NCI-H510A (cell line): ENCODE measurements around the gene KRT33A.

Experiments used
- DNase-seq: peaks from one replicate; lab custom pipeline; 2025; lab: John Stamatoyannopoulos, UW

The KRT33A gene

DNA sequence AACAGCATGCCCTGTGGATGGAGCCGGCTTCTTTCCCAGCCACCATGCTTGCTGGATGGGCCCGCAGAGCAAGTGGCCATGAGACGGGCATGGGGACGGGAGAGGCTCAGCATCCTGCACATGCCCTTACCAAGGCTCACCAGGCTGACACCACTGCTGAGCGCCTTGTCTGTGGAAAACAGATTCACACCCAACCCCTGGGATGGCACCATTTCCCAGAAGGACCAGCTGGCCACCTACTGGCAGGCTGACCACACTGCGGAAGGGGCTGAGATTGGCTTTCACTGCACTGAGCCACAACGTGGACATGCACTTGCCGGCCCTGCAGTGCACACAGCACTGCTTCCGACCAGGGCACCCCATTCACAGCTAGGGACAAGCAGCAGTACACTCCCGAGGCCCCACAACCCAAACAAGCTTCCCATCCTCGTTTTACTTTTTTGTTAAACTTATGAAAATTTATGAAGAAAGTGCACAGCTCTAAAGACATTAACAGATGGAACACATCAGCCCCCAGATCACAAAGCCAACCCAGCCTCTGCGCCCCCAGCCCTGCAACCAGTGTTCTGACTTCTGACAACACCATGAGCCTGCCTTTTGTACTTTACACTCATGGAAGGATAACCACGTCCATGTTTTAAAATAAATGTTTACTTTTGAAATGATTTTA, 21.2 kb downstream of the KRT33A start:
- DNase-seq = no peak

DNA sequence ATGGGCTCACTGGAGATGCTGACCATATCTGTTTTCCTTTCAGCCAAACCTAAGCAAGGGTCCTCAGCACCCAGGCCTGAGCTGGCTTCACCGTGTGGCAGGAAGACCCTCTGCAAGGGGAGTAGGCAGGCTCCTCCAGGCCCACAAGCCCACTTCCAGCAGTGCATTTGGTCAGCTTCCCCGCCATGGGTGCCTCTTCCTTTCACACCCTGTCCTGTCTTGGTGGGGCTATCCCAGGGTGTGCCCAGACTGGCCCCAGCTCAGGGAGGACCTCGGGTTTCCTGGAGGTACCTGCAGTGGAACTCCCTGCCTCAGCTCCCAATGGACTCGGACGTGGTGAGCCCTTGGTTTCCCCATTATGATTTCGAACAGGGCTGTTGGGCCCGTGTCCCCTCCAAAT, 22.4 kb downstream of the KRT33A start:
- no peak for DNase-seq

DNA sequence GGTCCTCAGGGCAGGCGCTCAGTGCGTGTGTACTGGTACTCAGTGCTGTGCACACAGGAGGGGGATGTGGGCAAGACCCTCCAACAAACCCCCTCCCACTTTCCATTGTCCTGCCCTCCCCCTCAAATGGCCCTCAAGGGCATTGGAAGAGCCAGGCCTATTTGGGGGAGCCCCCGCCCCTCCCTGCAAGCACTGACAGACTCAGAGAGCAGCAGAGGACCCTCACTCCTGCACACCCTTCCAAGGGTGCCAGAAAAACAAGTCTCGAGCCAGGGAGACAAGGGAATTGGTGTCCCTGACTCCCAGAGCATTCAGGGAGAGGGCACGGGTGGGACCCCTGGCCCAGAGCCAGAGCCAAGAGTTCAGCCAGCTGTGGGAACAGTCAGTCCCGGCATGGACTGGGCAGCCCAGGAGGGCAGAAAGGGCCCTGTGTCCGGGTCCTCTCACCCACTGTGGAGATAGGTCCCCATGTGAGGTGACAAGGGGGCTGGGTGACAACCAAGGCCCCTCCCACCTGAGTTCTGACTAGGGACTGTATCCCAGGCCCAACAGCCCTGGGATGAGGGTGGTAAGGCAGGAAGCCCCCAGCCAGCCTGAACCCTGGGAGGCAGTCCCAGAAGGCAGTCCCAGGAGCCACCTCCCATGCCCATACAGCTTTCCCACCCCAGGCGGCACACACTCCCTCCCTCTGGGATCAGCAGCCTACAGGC, 23.1 kb downstream of the KRT33A start:
- DNase-seq = no peak

DNA sequence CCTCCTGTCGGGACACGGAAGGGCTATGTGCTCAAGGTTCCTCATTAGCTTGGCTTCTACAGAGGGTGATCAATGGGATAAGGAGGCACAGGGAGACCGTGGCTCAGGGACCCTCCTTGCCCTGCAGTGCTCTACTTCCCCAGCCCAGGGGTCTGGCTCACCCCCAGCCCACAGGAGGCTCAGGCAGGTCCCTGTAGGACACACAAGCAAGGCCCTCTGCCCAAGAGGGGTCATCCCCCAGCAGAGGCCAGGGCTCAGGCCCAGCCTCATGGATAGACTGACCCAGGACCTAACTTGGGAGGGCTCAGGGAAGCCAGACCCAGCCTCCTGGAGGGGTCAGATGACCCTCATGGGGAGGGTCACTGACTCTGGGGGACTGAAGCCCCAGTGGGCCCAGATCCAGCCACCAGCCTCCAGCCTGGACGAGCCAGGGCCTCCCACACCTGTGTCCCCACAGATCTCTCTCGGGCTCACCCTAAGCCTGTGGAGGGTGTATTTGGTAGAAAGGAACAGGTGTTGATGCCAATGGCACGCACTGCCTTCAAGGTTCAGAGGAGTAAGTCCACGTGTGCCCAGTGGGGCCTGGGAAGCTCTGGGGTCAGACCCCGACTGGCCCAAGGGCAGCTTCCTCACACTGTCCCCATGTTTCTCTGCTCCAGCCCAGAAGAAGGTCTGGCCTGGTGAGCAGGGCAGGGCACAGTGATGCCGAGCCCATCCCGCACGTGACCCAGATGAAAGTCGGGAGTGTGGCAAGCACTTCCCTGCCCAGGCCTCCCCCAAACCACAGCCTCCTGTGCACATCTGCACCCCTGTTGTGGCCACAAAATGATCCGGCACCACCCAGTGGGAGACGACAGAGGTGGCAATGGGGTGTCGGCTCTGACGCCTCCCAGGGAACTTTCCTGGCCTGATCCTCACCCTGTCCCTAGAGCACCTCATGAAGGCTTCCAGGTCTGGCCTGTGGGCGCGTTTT, 24.2 kb downstream of the KRT33A start:
- DNase-seq = no peak

DNA sequence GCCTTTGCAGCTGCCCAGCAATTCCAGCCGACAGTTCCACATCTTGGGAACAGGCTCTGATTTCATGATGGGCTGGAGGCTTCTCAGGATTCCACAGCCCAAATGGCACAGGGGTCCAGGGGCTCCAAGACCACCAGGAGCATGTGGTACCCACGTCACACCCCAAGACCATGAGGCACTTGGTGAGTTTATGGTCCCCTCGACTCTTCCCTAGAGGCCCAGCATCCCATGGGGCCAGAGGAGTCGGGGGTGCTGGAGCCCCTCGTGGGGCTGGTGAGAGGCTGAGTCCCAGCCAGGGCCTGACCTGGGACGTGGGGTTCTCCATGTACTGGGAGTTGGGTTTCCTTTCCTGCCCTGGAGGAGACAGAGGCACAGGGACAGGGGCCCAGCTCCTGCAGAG, 25.0 kb downstream of the KRT33A start:
- no peak for DNase-seq

DNA sequence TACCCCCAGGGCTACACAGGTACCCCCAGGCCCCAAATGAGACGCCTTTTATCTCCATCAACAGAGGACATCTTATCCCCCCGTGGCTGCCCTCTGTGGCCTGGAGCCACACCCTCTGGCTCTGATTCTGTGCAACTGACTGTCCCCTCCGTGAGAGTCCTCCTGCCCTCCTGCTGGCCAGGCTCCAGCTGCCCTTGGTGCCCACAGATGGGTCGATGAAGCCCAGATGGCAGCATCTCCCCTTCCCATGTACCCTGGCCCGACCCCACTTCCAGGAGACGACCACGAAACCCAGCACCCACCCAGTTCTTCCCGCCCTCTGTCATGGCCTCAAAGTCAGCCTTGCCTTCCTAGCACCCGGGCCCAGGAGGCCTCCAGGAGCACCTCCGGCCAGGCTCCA, 25.5 kb downstream of the KRT33A start:
- DNase-seq = no peak

DNA sequence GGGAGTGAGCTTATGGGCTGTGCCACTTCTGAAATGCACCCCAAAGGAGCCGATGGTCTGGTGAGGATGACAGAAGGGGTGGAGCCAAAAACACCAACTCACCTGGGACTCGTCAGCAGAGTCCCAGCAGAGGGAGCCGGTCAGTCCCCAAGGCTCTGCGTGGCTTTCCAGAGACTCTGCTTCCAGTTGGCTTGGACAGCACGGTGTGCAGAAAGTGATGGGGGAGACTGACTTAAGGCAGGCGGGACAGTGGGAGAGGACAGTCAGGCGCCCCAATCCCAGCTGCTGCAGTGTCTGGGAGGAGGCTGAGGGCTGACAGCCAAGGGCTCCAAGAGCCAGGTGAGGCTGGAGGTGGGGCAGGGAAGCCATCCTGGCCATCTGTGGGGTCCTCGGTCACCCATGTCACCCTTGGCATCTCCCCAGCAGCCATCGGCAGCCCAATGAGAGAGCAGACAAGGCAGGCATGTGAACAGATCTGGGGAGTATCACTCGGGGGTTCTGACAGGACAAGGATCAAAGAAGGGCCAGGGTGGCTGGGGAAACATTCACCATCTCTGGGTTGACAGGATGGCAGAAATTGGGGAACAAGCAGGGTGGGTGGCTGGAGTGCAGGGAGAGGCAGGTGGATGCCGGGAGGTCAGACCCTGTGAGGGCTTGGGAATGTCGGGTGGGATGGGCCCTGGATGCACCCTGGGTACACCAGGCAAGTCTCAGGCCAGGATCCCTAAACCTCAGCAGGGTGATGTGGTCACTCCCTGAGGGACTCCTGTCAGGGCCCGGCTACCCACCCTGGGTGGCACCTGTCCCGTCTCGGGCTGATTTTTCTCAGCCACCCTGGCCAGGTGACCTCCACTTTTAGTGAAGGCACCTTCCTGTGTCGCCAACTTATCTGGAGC, 26.2 kb downstream of the KRT33A start:
- DNase-seq = peak; percentile 24

DNA sequence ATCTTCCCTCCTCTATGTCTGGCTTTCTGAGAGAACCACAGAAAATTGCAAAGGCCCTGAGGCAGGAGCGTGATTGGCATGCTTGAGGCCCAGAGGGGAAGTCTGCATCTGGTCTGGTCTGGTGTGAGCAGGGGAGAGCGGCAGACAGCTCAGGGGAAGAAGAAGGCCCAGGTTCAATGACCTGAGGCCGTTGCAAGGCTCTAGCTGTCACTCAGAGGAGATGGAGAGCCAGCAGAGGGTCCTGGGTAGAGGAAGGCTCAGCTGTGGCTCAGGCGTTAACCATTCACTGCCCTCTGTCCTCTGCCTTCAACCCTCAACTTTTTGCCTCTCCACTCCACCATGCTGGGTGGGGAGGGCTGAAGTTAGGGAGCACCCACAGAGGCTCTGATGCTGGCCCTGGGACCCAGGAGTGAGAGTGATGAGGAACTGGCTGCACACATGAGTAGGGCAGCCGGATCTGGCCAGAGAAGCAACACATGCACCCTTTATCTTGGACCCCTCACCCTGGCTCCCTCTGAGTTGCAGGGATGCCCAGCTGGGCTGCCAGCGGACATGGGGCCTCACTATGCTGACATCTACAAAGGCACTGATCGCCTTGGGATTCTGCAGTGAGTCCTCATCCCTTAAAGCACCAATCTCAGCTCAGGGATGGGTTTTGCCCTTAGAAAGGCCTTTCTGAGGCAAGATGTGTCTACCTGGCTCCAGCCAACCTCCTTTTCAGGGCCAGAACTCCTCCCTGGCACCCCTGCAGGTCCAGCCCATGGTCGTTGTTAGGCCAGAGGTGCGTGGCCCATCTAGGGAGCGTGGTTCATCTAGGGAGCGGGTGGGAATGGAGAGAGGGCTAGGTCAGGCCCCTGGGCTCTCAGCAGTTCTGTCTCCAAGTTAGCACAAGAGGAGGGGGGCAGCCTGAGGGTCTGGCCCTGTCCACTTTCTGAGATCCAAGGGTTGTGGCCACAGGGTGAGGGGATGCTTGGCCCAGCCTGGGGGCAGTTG, 27.4 kb downstream of the KRT33A start:
- DNase-seq = no peak

DNA sequence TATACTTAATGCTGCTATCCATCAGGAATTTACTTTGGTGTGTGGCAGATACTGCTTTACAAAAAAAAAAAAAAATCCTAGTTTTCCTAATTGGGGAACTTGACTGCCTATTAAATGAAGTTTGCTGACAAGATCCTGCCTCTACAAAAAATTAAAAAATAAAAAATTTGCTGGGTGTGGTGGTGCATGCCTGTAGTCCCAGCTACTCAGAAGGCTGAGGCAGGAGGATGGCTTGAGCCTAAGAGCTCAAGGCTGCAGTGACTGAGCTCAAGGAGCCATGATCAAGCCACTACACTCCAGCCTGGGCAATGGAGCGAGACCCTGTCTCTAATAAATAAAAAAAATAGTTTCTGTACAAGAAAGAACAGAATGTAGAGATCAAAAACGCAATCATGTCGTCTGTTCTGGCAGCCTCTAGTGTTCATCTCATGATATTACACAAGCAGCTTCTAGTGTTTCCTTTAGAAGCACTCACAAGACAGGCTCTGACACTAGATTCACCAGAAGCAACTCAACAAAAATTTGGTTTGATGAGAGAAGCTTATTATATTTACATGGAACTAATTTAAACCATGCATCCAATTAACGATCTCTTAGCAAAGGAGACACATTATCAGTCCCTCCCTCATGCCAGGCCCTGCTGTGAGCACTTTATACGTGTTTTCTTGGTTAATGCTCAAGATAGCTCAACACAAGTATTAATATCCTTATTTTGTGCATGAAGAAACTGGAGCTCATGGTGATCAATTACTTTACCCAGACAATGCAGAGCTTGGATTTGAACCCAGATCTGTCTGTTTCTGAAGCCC, 28.3 kb downstream of the KRT33A start:
- DNase-seq = no peak

DNA sequence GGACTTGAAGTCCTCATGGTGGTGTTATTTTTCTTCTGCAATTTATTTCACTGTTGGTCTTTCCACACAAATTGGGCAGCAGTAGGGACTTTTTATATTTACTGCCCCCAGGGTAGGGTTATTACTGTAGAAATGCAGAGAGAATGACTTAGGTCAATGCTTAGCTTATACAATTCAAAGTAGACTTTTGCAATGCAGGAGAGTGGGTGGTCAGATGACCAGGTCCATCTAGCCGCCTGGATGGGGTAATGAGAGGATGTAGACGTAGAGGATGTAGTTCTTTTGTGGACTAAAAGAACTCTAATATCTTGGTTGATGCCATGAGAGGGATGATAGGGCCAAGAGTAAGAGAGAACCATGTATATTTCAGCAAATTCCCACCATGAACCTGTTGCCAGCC, 32.4 kb downstream of the KRT33A start:
- DNase-seq = no peak

DNA sequence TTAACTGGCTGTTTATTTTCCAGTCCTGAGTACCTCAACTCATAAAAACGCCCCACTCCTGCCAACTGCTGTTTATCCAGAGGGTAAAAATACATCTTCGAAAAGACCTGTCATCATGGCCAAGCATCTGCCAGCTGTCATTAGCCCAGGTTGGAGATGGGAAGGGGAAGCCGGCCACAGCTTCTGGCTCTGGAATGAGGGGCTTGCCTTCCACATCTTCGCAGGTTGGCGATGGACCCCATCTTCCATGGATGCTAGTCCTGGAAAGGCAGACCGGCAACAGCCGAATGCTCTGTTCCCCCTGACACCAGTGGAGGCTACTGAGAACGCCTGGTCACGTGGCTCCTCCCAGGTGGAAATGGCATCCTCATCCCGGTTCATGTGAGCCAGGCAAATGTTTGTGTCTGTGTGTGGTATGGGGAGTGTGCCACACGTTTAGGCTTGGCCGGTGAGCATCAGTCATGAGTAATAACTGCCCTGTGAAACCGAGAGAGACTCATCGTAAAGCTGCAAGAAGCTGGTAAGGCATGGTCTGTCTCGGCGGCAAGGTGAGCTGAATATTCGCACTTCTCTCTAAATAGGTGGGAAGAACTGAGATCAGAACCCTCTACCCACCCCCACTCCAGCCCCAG, 34.7 kb downstream of the KRT33A start:
- no peak for DNase-seq

DNA sequence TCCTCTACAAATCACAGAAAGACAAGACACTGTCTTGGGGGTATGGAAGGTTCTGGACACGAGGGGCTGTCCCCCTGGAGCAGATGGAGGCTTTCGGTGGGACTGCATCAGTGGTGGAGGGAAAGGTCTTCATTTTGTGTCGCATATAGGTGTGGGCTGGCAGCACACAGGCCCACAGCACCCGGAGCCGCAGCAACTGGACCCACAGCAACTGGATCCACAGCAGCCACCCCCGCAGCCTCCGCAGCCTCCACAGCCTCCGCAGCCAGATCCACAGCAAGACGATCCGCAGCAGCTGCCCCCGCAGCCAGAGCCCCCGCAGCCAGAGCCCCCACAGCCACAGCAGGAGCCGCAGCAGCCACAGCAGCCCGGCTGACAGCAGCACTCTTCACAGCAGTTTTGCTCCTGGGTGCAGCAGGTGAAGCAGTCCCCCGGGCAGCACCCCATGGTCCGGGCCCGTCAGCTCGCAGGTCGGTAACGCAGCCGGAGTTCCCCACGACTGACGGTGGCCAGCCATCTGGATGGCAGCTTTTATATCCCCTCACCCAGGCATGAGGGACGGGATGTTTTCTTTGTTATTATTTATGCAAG, 35.3 kb downstream of the KRT33A start, which contains the start of gene KRTAP17-1:
TSS of gene KRTAP17-1 (minus strand) at position 507 of the 591 bp plus-strand sequence. CDS start at position 447, 60 bp downstream.
- DNase-seq = no peak

DNA sequence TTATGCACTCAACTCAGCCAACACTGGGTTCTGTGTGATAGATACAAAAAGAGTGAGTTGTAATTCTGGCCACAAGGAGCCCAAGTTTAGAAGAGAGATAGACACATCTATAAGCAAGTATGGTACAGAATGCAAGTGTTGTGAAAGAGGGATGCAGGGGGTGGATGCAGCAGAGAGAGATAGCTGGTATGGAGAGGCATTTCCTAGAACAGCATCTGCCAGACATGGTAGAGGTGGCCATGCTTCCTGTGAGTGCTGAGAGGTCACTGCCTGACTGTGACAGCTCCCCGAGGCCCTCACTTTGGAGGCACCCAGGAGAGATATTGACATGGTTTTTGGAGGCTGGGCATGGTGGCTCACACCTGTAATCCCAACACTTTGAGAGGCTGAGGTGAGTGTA, 39.5 kb downstream of the KRT33A start:
- no peak for DNase-seq

DNA sequence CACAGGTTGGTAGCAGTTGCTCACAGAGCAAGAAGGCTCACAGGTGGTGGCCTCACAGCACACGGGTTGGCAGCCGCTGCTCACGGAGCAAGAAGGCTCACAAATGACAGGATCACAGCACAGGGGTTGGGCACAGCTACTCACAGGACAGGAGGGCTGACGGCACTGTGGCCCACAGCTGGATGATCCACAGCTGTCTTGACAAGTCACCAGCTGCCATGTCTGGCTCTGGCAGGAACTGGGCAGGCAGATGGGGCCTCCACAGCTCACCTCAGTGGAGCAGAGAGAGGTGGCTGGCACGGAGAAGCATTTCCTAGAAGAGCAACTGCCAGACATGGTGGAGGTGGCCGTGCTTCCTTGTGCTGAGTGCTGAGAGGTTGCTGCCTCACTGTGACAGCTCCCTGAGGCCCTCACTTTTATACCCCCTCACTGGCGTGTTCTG, 41.7 kb downstream of the KRT33A start, which contains the start of gene KRTAP16-1:
TSS of gene KRTAP16-1 (minus strand) at position 392 of the 442 bp plus-strand sequence. CDS start at position 336, 56 bp downstream.
- DNase-seq = no peak

DNA sequence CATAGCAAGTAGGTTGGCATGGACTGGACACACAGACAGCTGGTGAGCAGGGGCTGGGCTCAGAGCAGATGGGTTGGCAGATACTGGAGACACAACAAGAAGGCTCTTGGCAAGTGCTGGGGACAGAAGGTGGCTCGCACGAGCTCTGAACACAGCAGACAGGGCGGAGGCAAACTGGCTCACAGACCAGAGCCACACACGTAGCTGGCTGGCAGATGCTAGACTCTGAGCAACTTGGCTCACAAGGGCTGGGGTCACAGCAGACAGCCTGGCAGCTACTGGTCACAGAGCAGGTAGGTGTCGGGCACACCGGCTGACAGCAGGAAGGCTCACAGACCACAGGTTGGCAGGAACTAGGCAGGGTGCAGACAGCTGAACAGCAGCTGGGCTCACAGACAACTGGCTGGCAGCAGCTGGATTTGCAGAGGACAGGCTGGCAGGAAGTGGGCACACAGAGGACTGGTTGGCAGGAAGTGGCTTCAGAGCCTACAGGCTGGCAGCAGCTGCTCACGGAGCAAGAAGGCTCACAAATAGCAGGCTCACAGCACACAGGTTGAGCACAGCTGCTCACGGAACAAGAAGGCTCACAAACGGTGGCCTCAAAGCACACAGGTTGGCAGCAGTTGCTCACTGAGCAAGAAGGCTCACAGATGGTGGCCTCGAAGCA, 42.2 kb downstream of the KRT33A start:
- DNase-seq = peak; percentile 51

DNA sequence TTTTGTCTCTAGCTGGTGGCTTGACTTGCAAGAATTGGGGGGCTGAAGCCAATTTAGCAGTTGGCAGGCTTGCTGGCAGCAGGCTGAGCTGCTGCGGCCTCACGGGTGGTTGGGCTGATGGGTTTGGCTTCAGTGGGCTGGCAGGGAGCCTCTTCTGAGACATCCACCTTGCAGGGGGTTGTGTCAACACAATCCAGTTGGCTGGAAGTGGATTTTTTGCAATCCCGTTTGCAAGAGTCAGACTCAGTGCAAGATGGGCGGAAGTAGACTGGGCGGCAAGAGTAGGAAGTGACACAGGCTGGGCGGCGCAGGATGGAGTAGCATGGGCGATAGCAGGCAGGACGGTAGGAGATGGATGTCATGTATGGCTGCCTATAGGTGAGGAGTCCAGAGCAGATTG, 43.0 kb downstream of the KRT33A start:
- DNase-seq = no peak

DNA sequence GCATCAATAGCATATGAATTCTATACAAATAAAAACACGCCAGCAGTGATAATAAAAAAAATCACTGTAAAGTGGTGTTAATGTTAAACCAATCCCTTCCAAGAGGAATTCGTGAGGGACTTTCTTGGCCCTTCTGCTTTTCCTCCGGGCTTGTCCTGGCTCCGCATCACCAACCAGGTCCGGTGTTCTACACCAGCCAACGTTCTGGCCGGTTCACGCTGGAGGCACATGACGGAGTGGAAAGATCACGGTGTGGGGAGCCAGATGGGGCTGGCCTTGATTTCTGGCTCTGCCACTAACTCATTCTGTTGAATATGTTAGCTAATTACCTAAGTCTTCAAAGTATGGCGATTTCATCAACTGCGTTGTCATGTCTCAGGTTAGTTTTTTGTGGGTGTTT, 46.5 kb downstream of the KRT33A start:
- DNase-seq = no peak

DNA sequence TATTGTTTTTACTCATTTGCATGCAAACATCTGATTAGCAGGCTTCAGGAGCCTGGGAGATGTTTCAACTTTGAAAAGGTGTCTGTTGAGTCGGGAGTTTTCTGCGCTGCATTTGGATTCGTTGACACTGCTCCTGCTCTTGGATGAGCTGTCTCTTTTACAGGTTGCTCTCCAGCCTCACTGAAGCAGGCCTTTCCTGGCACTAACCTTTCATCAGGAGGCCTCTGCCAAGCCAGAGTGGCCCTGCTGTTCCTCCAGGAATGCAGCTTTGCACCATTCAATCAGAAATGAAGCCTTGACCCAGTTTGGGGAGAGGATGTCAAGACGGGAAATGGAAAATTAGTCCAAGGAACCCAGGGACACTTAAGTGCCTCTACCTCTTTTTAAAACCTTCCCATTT, 47.6 kb downstream of the KRT33A start:
- DNase-seq = no peak
